NCI-H345 treated with DMSO at 0.1 percent for 48 hours (cell line): ENCODE data around the gene GALNT9.

ENCODE experiments used
- DNase-seq: peaks from one replicate; lab custom pipeline; 2025; ENCODE audit not compliant: unreplicated experiment; lab: John Stamatoyannopoulos, UW

GALNT9 gene

GRCh38 chr12:132174015-132174838, 155.2 kb downstream of the GALNT9 start:
- no peak for DNase-seq

GRCh38 chr12:132173135-132174014, 156.0 kb downstream of the GALNT9 start:
- DNase-seq = no peak

GRCh38 chr12:132172619-132173018, 156.8 kb downstream of the GALNT9 start:
- no peak for DNase-seq

- no peak for DNase-seq
These were observed 157.3 kb downstream of the GALNT9 start for GRCh38 chr12:132171968-132172521.

- no peak for DNase-seq
These were observed 158.0 kb downstream of the GALNT9 start for GRCh38 chr12:132171293-132171967.

- no peak for DNase-seq
These were observed 158.6 kb downstream of the GALNT9 start for GRCh38 chr12:132170637-132171292.

GRCh38 chr12:132170094-132170636, 159.2 kb downstream of the GALNT9 start:
- no peak for DNase-seq

- DNase-seq = no peak
These were observed 160.0 kb downstream of the GALNT9 start for GRCh38 chr12:132169376-132169775.

GRCh38 chr12:132168311-132169031, 160.9 kb downstream of the GALNT9 start:
- DNase-seq = no peak

- no peak for DNase-seq
These were observed 161.6 kb downstream of the GALNT9 start for GRCh38 chr12:132167611-132168310.

- no peak for DNase-seq
These were observed 162.4 kb downstream of the GALNT9 start for GRCh38 chr12:132166801-132167591.

GRCh38 chr12:132166093-132166492, 163.3 kb downstream of the GALNT9 start:
- DNase-seq = no peak

- DNase-seq = no peak
These were observed 163.8 kb downstream of the GALNT9 start for GRCh38 chr12:132165584-132165983.

- no peak for DNase-seq
These were observed 165.0 kb downstream of the GALNT9 start for GRCh38 chr12:132164426-132164825.

GRCh38 chr12:132163911-132164288, 165.5 kb downstream of the GALNT9 start:
- no peak for DNase-seq

GRCh38 chr12:132163041-132163910, 166.1 kb downstream of the GALNT9 start:
- DNase-seq = no peak

- DNase-seq = no peak
These were observed 166.8 kb downstream of the GALNT9 start for GRCh38 chr12:132162508-132163031.
